GM21528 (cell line): Measurements from ENCODE around the gene CTSW.

ENCODE experiments used
- ATAC-seq: cut with Tn5 transposase; IDR thresholded peaks from one replicate; pipeline ENCODE4 v1.9.1; 2021; ENCODE audit warnings: mild to moderate bottlenecking, moderate library complexity; ENCODE audit not compliant: unreplicated experiment, low FRiP score

Gene CTSW

GRCh38 chr11:65854852-65855837 is 24.5 kb upstream of the CTSW start:
- no peak for ATAC-seq

- no peak for ATAC-seq
These were observed 23.7 kb upstream of the CTSW start for GRCh38 chr11:65855927-65856363.

- ATAC-seq: peak; percentile 32
These were observed 22.7 kb upstream of the CTSW start for GRCh38 chr11:65856689-65857499.

- peak; percentile 3 for ATAC-seq
These were observed 22.2 kb upstream of the CTSW start for GRCh38 chr11:65857500-65857852.

GRCh38 chr11:65857853-65858680 is 21.6 kb upstream of the CTSW start, which contains the start of gene CFL1:
Gene CFL1 (minus strand): TSS chr11:65858180. CDS start chr11:65858099, 81 bp downstream.
- ATAC-seq: peak; percentile 46

GRCh38 chr11:65858681-65859087 is 21.0 kb upstream of the CTSW start:
- ATAC-seq: no peak

- ATAC-seq: peak; percentile 51
These were observed 20.4 kb upstream of the CTSW start for GRCh38 chr11:65859095-65859811.

GRCh38 chr11:65859812-65860277 is 19.8 kb upstream of the CTSW start:
- no peak for ATAC-seq

- no peak for ATAC-seq
These were observed 19.1 kb upstream of the CTSW start, which contains the start of gene MUS81 for GRCh38 chr11:65860278-65861164. Gene MUS81 (plus strand): TSS chr11:65860433. CDS start chr11:65860754, 321 bp downstream.

- no peak for ATAC-seq
These were observed 18.5 kb upstream of the CTSW start for GRCh38 chr11:65861165-65861505.

GRCh38 chr11:65861533-65862183 is 18.0 kb upstream of the CTSW start:
- no peak for ATAC-seq

- no peak for ATAC-seq
These were observed 17.4 kb upstream of the CTSW start for GRCh38 chr11:65862191-65862735.

- ATAC-seq: no peak
These were observed 16.4 kb upstream of the CTSW start for GRCh38 chr11:65862941-65863888.

GRCh38 chr11:65863889-65864705 is 15.5 kb upstream of the CTSW start:
- ATAC-seq: no peak

- no peak for ATAC-seq
These were observed 14.7 kb upstream of the CTSW start for GRCh38 chr11:65864706-65865471.
